Measurements from ENCODE around the gene GRM8.

DNA sequence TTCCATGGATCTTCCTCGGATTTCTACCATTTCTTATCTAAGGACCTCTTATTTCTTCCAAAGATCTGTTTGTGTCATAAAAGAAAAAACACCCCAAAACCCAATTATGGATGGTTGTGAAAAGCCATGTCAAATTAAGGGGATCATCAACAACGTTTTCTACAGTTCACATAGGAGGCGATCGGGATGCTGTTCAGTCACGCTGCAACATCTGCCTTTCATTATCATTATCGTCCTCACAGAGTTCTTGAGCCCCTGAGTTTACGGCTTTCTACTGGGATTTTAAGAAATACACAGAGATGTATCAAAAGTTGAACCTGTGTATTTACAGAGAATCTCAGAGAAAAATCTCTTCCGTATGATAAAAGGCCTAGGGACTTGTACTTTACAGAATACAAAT is 101.4 kb downstream of the GRM8 start:
- TF ChIP-seq, protein P1, sequence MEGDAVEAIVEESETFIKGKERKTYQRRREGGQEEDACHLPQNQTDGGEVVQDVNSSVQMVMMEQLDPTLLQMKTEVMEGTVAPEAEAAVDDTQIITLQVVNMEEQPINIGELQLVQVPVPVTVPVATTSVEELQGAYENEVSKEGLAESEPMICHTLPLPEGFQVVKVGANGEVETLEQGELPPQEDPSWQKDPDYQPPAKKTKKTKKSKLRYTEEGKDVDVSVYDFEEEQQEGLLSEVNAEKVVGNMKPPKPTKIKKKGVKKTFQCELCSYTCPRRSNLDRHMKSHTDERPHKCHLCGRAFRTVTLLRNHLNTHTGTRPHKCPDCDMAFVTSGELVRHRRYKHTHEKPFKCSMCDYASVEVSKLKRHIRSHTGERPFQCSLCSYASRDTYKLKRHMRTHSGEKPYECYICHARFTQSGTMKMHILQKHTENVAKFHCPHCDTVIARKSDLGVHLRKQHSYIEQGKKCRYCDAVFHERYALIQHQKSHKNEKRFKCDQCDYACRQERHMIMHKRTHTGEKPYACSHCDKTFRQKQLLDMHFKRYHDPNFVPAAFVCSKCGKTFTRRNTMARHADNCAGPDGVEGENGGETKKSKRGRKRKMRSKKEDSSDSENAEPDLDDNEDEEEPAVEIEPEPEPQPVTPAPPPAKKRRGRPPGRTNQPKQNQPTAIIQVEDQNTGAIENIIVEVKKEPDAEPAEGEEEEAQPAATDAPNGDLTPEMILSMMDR (IDR thresholded peaks at IDR 0.05) = no peak
- TF ChIP-seq POLR2AphosphoS5 (IDR thresholded peaks at IDR 0.05; ENCODE audit: low read depth, low read length) = no peak
